HL-60/S4 treated with retinoic acid at 250 ng/mL for 4 days and 3 days (cell line): Measurements from ENCODE around the gene FDXR.

ENCODE experiments used
- in situ Hi-C: fragments of 300-500 bp; cut with MboI; formaldehyde crosslinking; loops from 2 replicates; pipeline ENCODE4 v1.7.0; 2022; ENCODE audit warnings: low sequenced_read_pairs

The FDXR gene

GRCh38 chr17:74839990-74840852, 32.6 kb downstream of the FDXR start:
- in situ Hi-C loops, result no loop called here

GRCh38 chr17:74838274-74838673, 34.5 kb downstream of the FDXR start:
- in situ Hi-C loops, result no loop called here

- in situ Hi-C loops, result no loop called here
These were observed 35.9 kb downstream of the FDXR start for GRCh38 chr17:74836691-74837467.

GRCh38 chr17:74836191-74836590, 36.6 kb downstream of the FDXR start:
- in situ Hi-C loops, result no loop called here

- in situ Hi-C loops, result no loop called here
These were observed 39.1 kb downstream of the FDXR start for GRCh38 chr17:74833501-74834377.

GRCh38 chr17:74832421-74832820, 40.4 kb downstream of the FDXR start:
- in situ Hi-C loops, result no loop called here

GRCh38 chr17:74831444-74832146, 41.2 kb downstream of the FDXR start:
- in situ Hi-C loops, result no loop called here

GRCh38 chr17:74830861-74831260, 41.9 kb downstream of the FDXR start:
- in situ Hi-C loops, result no loop called here

- in situ Hi-C loops, result no loop called here
These were observed 45.0 kb downstream of the FDXR start for GRCh38 chr17:74827800-74828199.

GRCh38 chr17:74825952-74826719, 46.7 kb downstream of the FDXR start:
- in situ Hi-C loops, result no loop called here

- in situ Hi-C loops, result no loop called here
These were observed 47.7 kb downstream of the FDXR start for GRCh38 chr17:74824961-74825627.

GRCh38 chr17:74822939-74823367, 49.8 kb downstream of the FDXR start:
- in situ Hi-C loops, result no loop called here

GRCh38 chr17:74822335-74822938, 50.4 kb downstream of the FDXR start:
- in situ Hi-C loops, result no loop called here

- in situ Hi-C loops, result no loop called here
These were observed 51.0 kb downstream of the FDXR start for GRCh38 chr17:74821655-74822334.

- in situ Hi-C loops, result no loop called here
These were observed 52.9 kb downstream of the FDXR start for GRCh38 chr17:74819801-74820436.

GRCh38 chr17:74818291-74818938, 54.4 kb downstream of the FDXR start:
- in situ Hi-C loops, result no loop called here
